Middle frontal gyrus (tissue), 1 donor: ENCODE data around the gene FADS1.

Source experiments
- DNase-seq: peaks from one replicate; pipeline ENCODE4 v3.0.0-alpha.2; 2015; ENCODE audit warnings: low spot score; ENCODE audit errors: extremely low spot score

The FADS1 gene

GRCh38 chr11:61846362-61847020 lies 29.7 kb upstream of the FADS1 start:
- no peak for DNase-seq

- no peak for DNase-seq
Observed at GRCh38 chr11:61844909-61845565, 28.2 kb upstream of the FADS1 start.

GRCh38 chr11:61842528-61842820 lies 25.7 kb upstream of the FADS1 start:
- DNase-seq: no peak

- DNase-seq: no peak
Observed at GRCh38 chr11:61841636-61842527, 25.1 kb upstream of the FADS1 start.

GRCh38 chr11:61840371-61840770 lies 23.6 kb upstream of the FADS1 start:
- DNase-seq: no peak

GRCh38 chr11:61839742-61840141 lies 22.9 kb upstream of the FADS1 start:
- no peak for DNase-seq

- no peak for DNase-seq
Observed at GRCh38 chr11:61838921-61839320, 22.1 kb upstream of the FADS1 start.

- no peak for DNase-seq
Observed at GRCh38 chr11:61838501-61838900, 21.7 kb upstream of the FADS1 start.

- no peak for DNase-seq
Observed at GRCh38 chr11:61837411-61838005, 20.7 kb upstream of the FADS1 start.

- DNase-seq: no peak
Observed at GRCh38 chr11:61836193-61836592, 19.4 kb upstream of the FADS1 start.

- no peak for DNase-seq
Observed at GRCh38 chr11:61834278-61835048, 17.7 kb upstream of the FADS1 start.

- DNase-seq: no peak
Observed at GRCh38 chr11:61833926-61834277, 17.1 kb upstream of the FADS1 start.

GRCh38 chr11:61833471-61833870 lies 16.7 kb upstream of the FADS1 start:
- DNase-seq: no peak

- no peak for DNase-seq
Observed at GRCh38 chr11:61832754-61833153, 16.0 kb upstream of the FADS1 start.

- DNase-seq: no peak
Observed at GRCh38 chr11:61832207-61832606, 15.4 kb upstream of the FADS1 start.

GRCh38 chr11:61830237-61831105 lies 13.7 kb upstream of the FADS1 start:
- DNase-seq: no peak

GRCh38 chr11:61829806-61830205 lies 13.0 kb upstream of the FADS1 start:
- DNase-seq: no peak

GRCh38 chr11:61828629-61829407 lies 12.0 kb upstream of the FADS1 start:
- DNase-seq: no peak

- DNase-seq: no peak
Observed at GRCh38 chr11:61828379-61828628, 11.5 kb upstream of the FADS1 start.
